ENCODE data around the gene IKBKE. TPM values are rescaled to one million over a fixed set of nuclear protein-coding genes. Genes with fewer than 3 reads are reported as not detected.

Gene IKBKE
- total RNA-seq, 1 experiment from 2014 or later, result 6.4 TPM

DNA sequence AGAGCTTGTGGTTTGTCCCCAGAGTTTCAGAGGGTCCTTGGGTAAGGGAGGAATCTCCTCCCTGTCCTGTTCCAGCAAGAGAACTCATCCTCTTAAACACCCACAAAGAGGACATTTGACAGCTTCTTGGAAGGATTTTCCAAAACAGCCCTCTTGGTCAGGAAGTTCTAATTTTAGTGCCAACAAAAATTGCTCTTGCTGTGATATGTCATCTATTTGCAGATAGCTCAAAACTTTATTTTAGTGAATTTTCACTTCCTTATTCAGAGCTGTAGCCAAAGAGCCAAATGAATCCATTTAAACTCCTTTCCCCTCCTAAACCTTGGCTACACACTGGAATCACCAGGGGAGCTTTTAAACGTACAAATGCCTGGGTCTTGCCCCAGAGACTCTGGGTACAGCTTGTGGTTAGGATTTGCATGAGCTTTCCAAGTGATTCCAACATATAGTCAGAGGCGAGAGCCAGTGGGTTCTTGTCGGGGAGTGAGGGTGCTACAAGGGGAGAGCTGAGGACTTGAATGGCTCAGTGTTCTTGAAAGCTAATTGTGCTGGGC lies 25.3 kb downstream of the IKBKE start:
- no peaks in the 10 kb centered on the region for H3K27me3 ChIP-seq (ENCODE audit: control insufficient read depth, insufficient read depth, low read length)
- ATAC-seq (no peak), DNase-seq (ENCODE audit: low read depth, low spot score) (no peak)
- ChIA-PET CTCF (interaction anchor here (1.1 kb wide), 1 partner anchor 88 kb away, joined by 12 read pairs; no protein-coding TSS in a partner anchor), POLR2A (no interaction called here)
- no peaks in the 10 kb centered on the region for H3K9me3 ChIP-seq (ENCODE audit: control insufficient read depth, insufficient read depth, low read depth, low read length)
- H3K27ac ChIP-seq (ENCODE audit: low read length), result no peak overlapping the region
- H3K4me1 ChIP-seq (ENCODE audit: control insufficient read depth, insufficient read depth, low read length), result no peaks in the 10 kb centered on the region
- in situ Hi-C loops (cut with HindIII; ENCODE audit: low pct_unique_long_range_greater_than_20kb, low sequenced_read_pairs), result no loop called here
- intact Hi-C loops (cut with micrococcal nuclease; ENCODE audit: unreplicated experiment), result no loop called here
- TF ChIP-seq SIN3A (IDR thresholded peaks at IDR 0.05; ENCODE audit: borderline replicate concordance, insufficient read depth, low read depth, low read length) (no peak), REST (IDR thresholded peaks at IDR 0.05; ENCODE audit: insufficient read depth in 1 of 2, low read depth in 2 of 2, low read length in 1 of 2) (no peak), TCF7L2 (IDR thresholded peaks at IDR 0.05; ENCODE audit: low read depth, low read length) (no peak), POLR2AphosphoS5 (IDR thresholded peaks at IDR 0.05; ENCODE audit: low read depth, low read length) (no peak), CTCF (IDR thresholded peaks at IDR 0.05) (no peak)
- H3K4me3 ChIP-seq (ENCODE audit: low read depth in 2 of 2, low read length in 2 of 2), result no peak overlapping the region
- BruUV-seq (replicated peaks), result no TSS peak
- no peaks in the 10 kb centered on the region for H3K36me3 ChIP-seq (ENCODE audit: control insufficient read depth, insufficient read depth, low read length)

DNA sequence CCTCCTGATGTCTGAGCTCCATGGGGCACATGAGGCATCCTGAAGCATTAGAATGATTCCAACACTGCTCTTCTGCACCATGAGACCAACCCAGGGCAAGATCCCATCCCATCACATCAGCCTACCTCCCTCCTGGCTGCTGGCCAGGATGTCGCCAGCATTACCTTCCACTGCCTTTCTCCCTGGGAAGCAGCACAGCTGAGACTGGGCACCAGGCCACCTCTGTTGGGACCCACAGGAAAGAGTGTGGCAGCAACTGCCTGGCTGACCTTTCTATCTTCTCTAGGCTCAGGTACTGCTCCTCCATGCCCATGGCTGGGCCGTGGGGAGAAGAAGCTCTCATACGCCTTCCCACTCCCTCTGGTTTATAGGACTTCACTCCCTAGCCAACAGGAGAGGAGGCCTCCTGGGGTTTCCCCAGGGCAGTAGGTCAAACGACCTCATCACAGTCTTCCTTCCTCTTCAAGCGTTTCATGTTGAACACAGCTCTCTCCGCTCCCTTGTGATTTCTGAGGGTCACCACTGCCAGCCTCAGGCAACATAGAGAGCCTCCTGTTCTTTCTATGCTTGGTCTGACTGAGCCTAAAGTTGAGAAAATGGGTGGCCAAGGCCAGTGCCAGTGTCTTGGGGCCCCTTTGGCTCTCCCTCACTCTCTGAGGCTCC lies 26.0 kb downstream of the IKBKE start:
- Histone ChIP-seq H3K4me1 (ENCODE audit: control insufficient read depth, insufficient read depth, low read length) (no peaks in the 10 kb centered on the region), H3K27me3 (ENCODE audit: control insufficient read depth, insufficient read depth, low read length) (no peaks in the 10 kb centered on the region), H3K9me3 (ENCODE audit: control insufficient read depth, insufficient read depth, low read depth, low read length) (no peaks in the 10 kb centered on the region), H3K36me3 (ENCODE audit: control insufficient read depth, insufficient read depth, low read length) (no peaks in the 10 kb centered on the region), H3K4me3 (ENCODE audit: low read depth in 2 of 2, low read length in 2 of 2) (no peak overlapping the region), H3K27ac (ENCODE audit: low read length) (no peak overlapping the region)
- ATAC-seq, result no peak
- TF ChIP-seq TCF7L2 (IDR thresholded peaks at IDR 0.05; ENCODE audit: low read depth, low read length) (no peak), SIN3A (IDR thresholded peaks at IDR 0.05; ENCODE audit: borderline replicate concordance, insufficient read depth, low read depth, low read length) (no peak), REST (IDR thresholded peaks at IDR 0.05; ENCODE audit: insufficient read depth in 1 of 2, low read depth in 2 of 2, low read length in 1 of 2) (no peak), POLR2AphosphoS5 (IDR thresholded peaks at IDR 0.05; ENCODE audit: low read depth, low read length) (no peak)
- intact Hi-C loops (cut with micrococcal nuclease; ENCODE audit: unreplicated experiment), result no loop called here
- BruUV-seq (replicated peaks), result no TSS peak
- ChIA-PET POLR2A (no interaction called here), CTCF (no interaction called here)
- in situ Hi-C loops (cut with HindIII; ENCODE audit: low pct_unique_long_range_greater_than_20kb, low sequenced_read_pairs), result no loop called here
- DNase-seq (ENCODE audit: low read depth, low spot score), result no peak
